Left forelimb (tissue), 1 donor: Measurements from ENCODE around the gene DCTN5.
"Not testable (repeated sequence)": the region's sequence is repeated elsewhere in the genome, so short reads cannot be mapped to it uniquely, and the experiment has no call there.

Experiments
- DNase-seq: peaks from one replicate; pipeline ENCODE4 v3.0.0-alpha.2; 2018; ENCODE audit warnings: low spot score

DCTN5 gene

GRCh38 chr16:23640931-23641765, at the start of gene DCTN5, which contains the start of gene PALB2:
Gene DCTN5 (plus strand): TSS chr16:23641466. CDS start chr16:23641543, 77 bp downstream.
Gene PALB2 (minus strand): TSS chr16:23641310. CDS start chr16:23641157, 153 bp downstream.
- peak; percentile 94 for DNase-seq

- DNase-seq: no peak
Measured at GRCh38 chr16:23594186-23594585, 47.1 kb upstream of the DCTN5 start.

- DNase-seq: no peak
Measured at GRCh38 chr16:23595246-23595950, 45.9 kb upstream of the DCTN5 start.

- peak; percentile 92 for DNase-seq
Measured at GRCh38 chr16:23595951-23596720, 45.1 kb upstream of the DCTN5 start, which contains the start of gene NDUFAB1. Gene NDUFAB1 (minus strand): TSS chr16:23596316. CDS start chr16:23596290, 26 bp downstream.

GRCh38 chr16:23597003-23597756, 44.1 kb upstream of the DCTN5 start:
- DNase-seq: no peak

- DNase-seq: no peak
Measured at GRCh38 chr16:23607726-23608125, 33.5 kb upstream of the DCTN5 start.

- DNase-seq: no peak
Measured at GRCh38 chr16:23608194-23608593, 33.1 kb upstream of the DCTN5 start.

- no peak for DNase-seq
Measured at GRCh38 chr16:23609929-23610328, 31.3 kb upstream of the DCTN5 start.

GRCh38 chr16:23610905-23611304, 30.4 kb upstream of the DCTN5 start:
- DNase-seq: not testable (repeated sequence)

- DNase-seq: no peak
Measured at GRCh38 chr16:23611936-23612335, 29.3 kb upstream of the DCTN5 start.

GRCh38 chr16:23615805-23616204, 25.5 kb upstream of the DCTN5 start:
- no peak for DNase-seq

GRCh38 chr16:23624092-23624491, 17.2 kb upstream of the DCTN5 start:
- no peak for DNase-seq

GRCh38 chr16:23629516-23629915, 11.8 kb upstream of the DCTN5 start:
- DNase-seq: no peak

GRCh38 chr16:23631874-23632273, 9.4 kb upstream of the DCTN5 start:
- DNase-seq: not testable (repeated sequence)

GRCh38 chr16:23634461-23635036, 6.7 kb upstream of the DCTN5 start:
- DNase-seq: no peak

- DNase-seq: no peak
Measured at GRCh38 chr16:23635958-23636357, 5.3 kb upstream of the DCTN5 start.

- DNase-seq: no peak
Measured at GRCh38 chr16:23640615-23640930, 693 bp upstream of the DCTN5 start.

GRCh38 chr16:23642246-23642774, 1.0 kb downstream of the DCTN5 start:
- DNase-seq: no peak

- DNase-seq: no peak
Measured at GRCh38 chr16:23650674-23651416, 9.6 kb downstream of the DCTN5 start.

- no peak for DNase-seq
Measured at GRCh38 chr16:23651943-23652468, 10.7 kb downstream of the DCTN5 start.
